ENCODE measurements around the gene SLC8A1.

- TF ChIP-seq GLIS3 (CRISPR knock-in tag; IDR thresholded peaks at IDR 0.05) (no peak), ESRRG (CRISPR knock-in tag; IDR thresholded peaks at IDR 0.05) (no peak), TCF4 (CRISPR knock-in tag; IDR thresholded peaks at IDR 0.05; ENCODE audit: borderline replicate concordance) (no peak), ARNTL (CRISPR knock-in tag; IDR thresholded peaks at IDR 0.05; ENCODE audit: borderline replicate concordance, low read depth) (no peak), OSR1 (CRISPR knock-in tag; IDR thresholded peaks at IDR 0.05) (no peak), ZC3H10 (CRISPR knock-in tag; IDR thresholded peaks at IDR 0.05) (no peak)
These were observed 110.7 kb downstream of the SLC8A1 start for GRCh38 chr2:40341198-40341597.

Data from SK-N-SH treated with all-trans-retinoic acid at 6 μM for 48 hours (cell line).